A549 treated with AZD9567 at 1 μM for 4 hours (cell line): ENCODE results near the gene POLR2E. TPM values are rescaled to one million over a fixed set of nuclear protein-coding genes. Genes with fewer than 3 reads are reported as not detected.

ENCODE experiments used
- total RNA-seq: library from RNA; stranded (reverse); fragments of 200-300 nt; extraction: Qiagen RNA extraction; gene quantifications from 5 replicates; pipeline ENCODE4 v1.2.3, GENCODE V29; 2022; ENCODE audit not compliant: insufficient read depth

Gene POLR2E
- 209 to 249 TPM (median 237 TPM) in 5 replicates for total RNA-seq

GRCh38 chr19:1094978-1095701, at the start of gene POLR2E:
Gene POLR2E (minus strand): TSS chr19:1095375. CDS start chr19:1095315, 60 bp downstream.

GRCh38 chr19:1103708-1104310, 8.6 kb upstream of the POLR2E start, which contains the start of gene GPX4:
Gene GPX4 (plus strand): TSS chr19:1103994. CDS start chr19:1104044, 50 bp downstream.

GRCh38 chr19:1066748-1067340, 28.3 kb downstream of the POLR2E start, which contains the start of gene ARHGAP45:
Gene ARHGAP45 (plus strand): TSS chr19:1067167. CDS start chr19:1067406, 239 bp downstream.

GRCh38 chr19:1039646-1040475, 55.3 kb downstream of the POLR2E start, which contains the start of gene ABCA7:
Gene ABCA7 (plus strand): TSS chr19:1040107. CDS start chr19:1041362, 1,255 bp downstream.

Other genes with a start within 250 kb of the POLR2E start
- 0.09 to 0.18 TPM (median 0.12 TPM) in 4 of 5 replicates, not detected in the other for gene ELANE, start 243.1 kb downstream of the POLR2E start, total RNA-seq
- gene CFD, start 235.7 kb downstream of the POLR2E start, total RNA-seq, result 19.2 to 25.8 TPM (median 23.5 TPM) in 5 replicates
- 16.3 to 22.4 TPM (median 19.0 TPM) in 5 replicates for gene MED16, start 202.2 kb downstream of the POLR2E start, total RNA-seq
- gene RNU6-9, start 201.9 kb downstream of the POLR2E start, total RNA-seq, result not detected in 5 replicates
- 20.0 to 43.9 TPM (median 40.6 TPM) in 5 replicates for gene R3HDM4, start 182.2 kb downstream of the POLR2E start, total RNA-seq
- gene KISS1R, start 178.0 kb downstream of the POLR2E start, total RNA-seq, result 0.28 to 0.65 TPM (median 0.43 TPM) in 4 of 5 replicates, not detected in the other
- 3.2 to 5.1 TPM (median 3.9 TPM) in 5 replicates for gene ARID3A, start 169.3 kb downstream of the POLR2E start, total RNA-seq
- 45.2 to 72.8 TPM (median 66.3 TPM) in 5 replicates for gene WDR18, start 111.0 kb downstream of the POLR2E start, total RNA-seq
- gene GRIN3B, start 95.0 kb downstream of the POLR2E start, total RNA-seq, result 2.0 to 3.7 TPM (median 3.3 TPM) in 4 of 5 replicates, not detected in the other
- gene TMEM259, start 74.3 kb downstream of the POLR2E start, total RNA-seq, result 81.7 to 126 TPM (median 123 TPM) in 5 replicates
- gene RNU6-2, start 73.9 kb downstream of the POLR2E start, total RNA-seq, result not detected in 5 replicates
- gene CNN2, start 68.8 kb downstream of the POLR2E start, total RNA-seq, result 59.2 to 96.5 TPM (median 67.0 TPM) in 5 replicates
- 11.2 to 16.3 TPM (median 13.7 TPM) in 5 replicates for gene ABCA7, start 55.3 kb downstream of the POLR2E start, total RNA-seq
- 2.6 to 3.2 TPM (median 2.9 TPM) in 5 replicates for gene ARHGAP45, start 28.2 kb downstream of the POLR2E start, total RNA-seq
- 423 to 497 TPM (median 483 TPM) in 5 replicates for gene GPX4, start 8.6 kb upstream of the POLR2E start, total RNA-seq
- gene SBNO2, start 78.9 kb upstream of the POLR2E start, total RNA-seq, result 21.9 to 34.8 TPM (median 32.8 TPM) in 5 replicates
- gene STK11, start 110.4 kb upstream of the POLR2E start, total RNA-seq, result 23.6 to 38.2 TPM (median 35.2 TPM) in 5 replicates
- 4.1 to 4.9 TPM (median 4.9 TPM) in 5 replicates for gene CBARP, start 142.6 kb upstream of the POLR2E start, total RNA-seq
- 73.2 to 172 TPM (median 163 TPM) in 5 replicates for gene ATP5F1D, start 146.4 kb upstream of the POLR2E start, total RNA-seq
- 37.1 to 51.8 TPM (median 48.1 TPM) in 5 replicates for gene MIDN, start 153.2 kb upstream of the POLR2E start, total RNA-seq
- gene CIRBP, start 174.0 kb upstream of the POLR2E start, total RNA-seq, result 117 to 198 TPM (median 123 TPM) in 5 replicates
- gene FAM174C, start 180.2 kb upstream of the POLR2E start, total RNA-seq, result 41.0 to 95.6 TPM (median 76.7 TPM) in 5 replicates
- 1.1 to 2.1 TPM (median 1.6 TPM) in 4 of 5 replicates, not detected in the other for gene EFNA2, start 190.5 kb upstream of the POLR2E start, total RNA-seq